ENCODE data around the gene MLKL. TPM values are rescaled to one million over a fixed set of nuclear protein-coding genes. Genes with fewer than 3 reads are reported as not detected.

The MLKL gene
- polyA plus RNA-seq, 1 experiment = 4.4 TPM

- Histone ChIP-seq H3K4me3 (ENCODE audit: low read depth, low read length) (no peak overlapping the region), H3K27me3 (ENCODE audit: control insufficient read depth, insufficient read depth, low read length) (no peaks in the 10 kb centered on the region), H3K36me3 (ENCODE audit: control insufficient read depth, insufficient read depth, low read length) (no peaks in the 10 kb centered on the region)
- no peak for DNase-seq (ENCODE audit: low read depth)
- POLR2A ChIA-PET = no interaction called here
- no peak for TF ChIP-seq CTCF (IDR thresholded peaks at IDR 0.05; ENCODE audit: insufficient read depth, low read depth, low read length)
- CTCF ChIA-PET = no interaction called here
Measured at GRCh38 chr16:74745926-74746325, 45.3 kb upstream of the MLKL start.

GRCh38 chr16:74745109-74745615, 44.5 kb upstream of the MLKL start:
- Histone ChIP-seq H3K27me3 (ENCODE audit: control insufficient read depth, insufficient read depth, low read length) (no peaks in the 10 kb centered on the region), H3K36me3 (ENCODE audit: control insufficient read depth, insufficient read depth, low read length) (no peaks in the 10 kb centered on the region), H3K4me3 (ENCODE audit: low read depth, low read length) (no peak overlapping the region)
- DNase-seq (ENCODE audit: low read depth) = no peak
- TF ChIP-seq CTCF (IDR thresholded peaks at IDR 0.05; ENCODE audit: insufficient read depth, low read depth, low read length) = no peak
- ChIA-PET CTCF (no interaction called here), POLR2A (no interaction called here)

GRCh38 chr16:74744566-74744965, 43.9 kb upstream of the MLKL start:
- H3K36me3 ChIP-seq (ENCODE audit: control insufficient read depth, insufficient read depth, low read length) = no peaks in the 10 kb centered on the region
- POLR2A ChIA-PET = no interaction called here
- no peak for DNase-seq (ENCODE audit: low read depth)
- CTCF ChIA-PET = no interaction called here
- no peak overlapping the region for H3K4me3 ChIP-seq (ENCODE audit: low read depth, low read length)
- no peaks in the 10 kb centered on the region for H3K27me3 ChIP-seq (ENCODE audit: control insufficient read depth, insufficient read depth, low read length)
- no peak for TF ChIP-seq CTCF (IDR thresholded peaks at IDR 0.05; ENCODE audit: insufficient read depth, low read depth, low read length)

GRCh38 chr16:74743668-74744299, 43.1 kb upstream of the MLKL start:
- no peaks in the 10 kb centered on the region for H3K36me3 ChIP-seq (ENCODE audit: control insufficient read depth, insufficient read depth, low read length)
- CTCF ChIA-PET = no interaction called here
- POLR2A ChIA-PET = no interaction called here
- DNase-seq (ENCODE audit: low read depth) = no peak
- H3K4me3 ChIP-seq (ENCODE audit: low read depth, low read length) = no peak overlapping the region
- TF ChIP-seq CTCF (IDR thresholded peaks at IDR 0.05; ENCODE audit: insufficient read depth, low read depth, low read length) = no peak
- H3K27me3 ChIP-seq (ENCODE audit: control insufficient read depth, insufficient read depth, low read length) = no peaks in the 10 kb centered on the region

GRCh38 chr16:74743045-74743667, 42.5 kb upstream of the MLKL start:
- POLR2A ChIA-PET = no interaction called here
- no peak for DNase-seq (ENCODE audit: low read depth)
- H3K4me3 ChIP-seq (ENCODE audit: low read depth, low read length) = no peak overlapping the region
- H3K36me3 ChIP-seq (ENCODE audit: control insufficient read depth, insufficient read depth, low read length) = no peaks in the 10 kb centered on the region
- no peaks in the 10 kb centered on the region for H3K27me3 ChIP-seq (ENCODE audit: control insufficient read depth, insufficient read depth, low read length)
- TF ChIP-seq CTCF (IDR thresholded peaks at IDR 0.05; ENCODE audit: insufficient read depth, low read depth, low read length) = no peak
- CTCF ChIA-PET = no interaction called here

Data from BJ (cell line).